IgD-negative memory B cell (primary cell): ENCODE data around the gene ATM. TPM values are rescaled to one million over a fixed set of nuclear protein-coding genes. Genes with fewer than 3 reads are reported as not detected.
"Not testable (repeated sequence)": the region's sequence is repeated elsewhere in the genome, so short reads cannot be mapped to it uniquely, and the experiment has no call there.

ENCODE experiments used
- H3K27ac Mint-ChIP-seq, 3 donors: one replicate each; pipeline ENCODE4 v1.8.0; 2020 to 2022; ENCODE audit warnings: mild to moderate bottlenecking in 3 of 3, mixed read lengths in 3 of 3, moderate library complexity in 1 of 3
- H3K27me3 Mint-ChIP-seq: one replicate; pipeline ENCODE4 v1.8.0; 2021; ENCODE audit warnings: mixed read lengths
- H3K36me3 Mint-ChIP-seq: one replicate; pipeline ENCODE4 v1.8.0; 2020; ENCODE audit warnings: mild to moderate bottlenecking, mixed read lengths
- H3K4me1 Mint-ChIP-seq, 3 donors: one replicate each; pipeline ENCODE4 v1.8.0; 2020 to 2022; ENCODE audit warnings: mixed read lengths in 3 of 3, mild to moderate bottlenecking in 1 of 3
- H3K4me3 Mint-ChIP-seq, 4 donors: one replicate each; pipeline ENCODE4 v1.8.0; 2020 to 2022; ENCODE audit warnings: mild to moderate bottlenecking in 4 of 4, mixed read lengths in 4 of 4, moderate library complexity in 3 of 4
- H3K9me3 Mint-ChIP-seq, 3 donors: one replicate each; pipeline ENCODE4 v1.8.0; 2020 to 2021; ENCODE audit warnings: mixed read lengths in 3 of 3, mild to moderate bottlenecking in 1 of 3
- polyA plus RNA-seq: library from polyadenylated mRNA; unstranded; fragments of 300-500 nt; fragmentation: Illumina TruSeq; gene quantifications from one replicate; pipeline ENCODE4 v1.2.3, GENCODE V29; 2021

ATM gene
- polyA plus RNA-seq, 1 donor from 2014 or later: 48.7 TPM

DNA sequence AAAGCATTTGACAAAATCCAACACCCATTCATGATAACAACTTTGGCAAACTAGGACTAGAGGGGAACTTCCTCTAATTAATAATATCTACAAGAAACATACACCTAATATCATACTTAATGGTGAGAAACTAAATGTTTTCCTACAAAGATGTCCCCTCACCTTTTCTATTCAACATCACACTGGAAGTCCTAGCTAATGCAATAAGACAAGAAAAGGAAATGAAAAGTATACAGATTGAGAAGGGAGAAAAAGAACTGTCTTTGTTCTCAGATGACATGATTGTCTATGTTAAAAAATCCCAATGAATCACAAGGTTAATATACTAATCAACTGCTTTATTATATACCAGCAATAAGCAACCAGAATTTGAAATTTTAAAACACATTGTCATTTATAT is 192.1 kb downstream of the ATM start:
- Mint-ChIP-seq H3K27ac (no peak overlapping the region), H3K27me3 (no peaks in the 10 kb centered on the region), H3K4me3 (no peak overlapping the region), H3K9me3 (peaks cover 0 to 10% (median 9%) of the 10 kb centered on the region in 3 donors), H3K4me1 (no peaks in the 10 kb centered on the region), H3K36me3 (peaks cover 2% of the 10 kb centered on the region)

DNA sequence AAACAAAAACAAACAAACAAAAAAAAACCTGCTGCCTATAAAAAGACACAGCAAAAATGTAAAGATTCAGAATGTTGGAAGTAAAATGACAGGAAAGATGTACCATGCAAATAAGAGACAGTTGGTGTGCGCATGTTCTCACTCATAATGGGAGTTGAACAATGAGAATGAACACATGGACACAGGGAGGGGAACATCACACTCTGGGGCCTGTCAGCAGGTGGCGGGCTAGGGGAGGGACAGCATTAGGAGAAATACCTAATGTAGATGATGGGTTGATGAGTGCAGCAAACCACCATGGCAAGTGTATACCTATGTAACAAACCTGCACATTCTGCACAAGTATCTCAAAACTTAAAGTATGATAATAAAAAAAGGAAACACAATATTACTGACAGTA is 194.7 kb downstream of the ATM start:
- not testable (repeated sequence) for H3K4me3 Mint-ChIP-seq, H3K36me3 Mint-ChIP-seq, H3K27ac Mint-ChIP-seq

More for the DNA sequence above, 194.7 kb downstream of the ATM start:
- not testable (repeated sequence) for H3K27me3 Mint-ChIP-seq, H3K4me1 Mint-ChIP-seq, H3K9me3 Mint-ChIP-seq

Other genes starting within 250 kb of the ATM start
- gene CUL5, start 214.2 kb upstream of the ATM start, polyA plus RNA-seq: 44.9 TPM
- gene ACAT1, start 101.5 kb upstream of the ATM start, polyA plus RNA-seq: 47.8 TPM
- 23.9 TPM for gene NPAT, start 429 bp upstream of the ATM start, polyA plus RNA-seq
- 0.86 TPM for gene C11orf65, start 244.5 kb downstream of the ATM start, polyA plus RNA-seq